Activated naive CD4-positive, alpha-beta T cell treated with anti-CD3 and anti-CD28 coated beads for 36 hours (primary cell): ENCODE results near the gene SLC13A5. TPM values are rescaled to one million over a fixed set of nuclear protein-coding genes. Genes with fewer than 3 reads are reported as not detected.

Experiments used
- CTCF ChIA-PET: fragments of 350-600 bp; sonication (Branson Sonifier 250); formaldehyde crosslinking; loops from one replicate; lab custom pipeline; 2021; ENCODE audit warnings: antibody characterized with exemption; lab: Charles Lee
- DNase-seq: peaks from one replicate; pipeline ENCODE4 v3.0.0-alpha.2; 2020
- H3K27ac Mint-ChIP-seq: one replicate; pipeline ENCODE4 v1.8.0; 2021; ENCODE audit warnings: mild to moderate bottlenecking, mixed read lengths
- H3K27me3 Mint-ChIP-seq: one replicate; pipeline ENCODE4 v1.8.0; 2021; ENCODE audit warnings: low read depth, mixed read lengths
- H3K36me3 Mint-ChIP-seq: one replicate; pipeline ENCODE4 v1.8.0; 2021; ENCODE audit warnings: low read depth, mixed read lengths
- H3K4me1 Mint-ChIP-seq: one replicate; pipeline ENCODE4 v1.8.0; 2021; ENCODE audit warnings: low read depth, mixed read lengths
- H3K4me3 Mint-ChIP-seq: one replicate; pipeline ENCODE4 v1.8.0; 2021; ENCODE audit warnings: mild to moderate bottlenecking, moderate library complexity, mixed read lengths
- H3K9me3 Mint-ChIP-seq: one replicate; pipeline ENCODE4 v1.8.0; 2021; ENCODE audit warnings: mixed read lengths
- intact Hi-C: fragments of 100-400 bp; cut with micrococcal nuclease; formaldehyde crosslinking; loops from one replicate; pipeline ENCODE4 v1.15.1; 2023
- total RNA-seq, 2 experiments: library from RNA; stranded (reverse); gene quantifications; one replicate each; pipeline ENCODE4 v1.2.3, GENCODE V29; 2021

Gene SLC13A5
- total RNA-seq, 2 experiments from 2014 or later: not detected

DNA sequence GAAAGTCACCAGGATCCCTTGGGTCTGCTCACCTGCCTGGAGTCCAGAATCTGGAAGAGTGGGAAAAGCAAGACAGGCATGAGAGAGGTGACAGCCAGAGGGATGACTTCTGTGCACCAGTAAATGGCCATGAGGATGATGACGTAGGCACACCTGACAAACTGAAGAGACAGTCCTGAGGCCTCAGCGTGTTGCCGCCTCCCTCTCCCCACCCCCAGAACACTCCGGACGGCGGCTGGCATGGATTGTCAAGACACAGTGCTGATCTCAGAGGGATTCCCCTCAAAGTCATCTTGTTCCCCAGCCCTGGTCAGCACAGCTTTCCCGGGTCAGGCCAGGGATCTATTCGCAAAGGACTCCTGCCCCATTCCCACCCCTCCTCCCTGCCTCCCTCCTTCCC lies 6.2 kb downstream of the SLC13A5 start:
- H3K9me3 Mint-ChIP-seq: no peaks in the 10 kb centered on the region
- intact Hi-C loops: no loop called here
- H3K27ac Mint-ChIP-seq: no peak overlapping the region
- CTCF ChIA-PET: no interaction called here
- H3K36me3 Mint-ChIP-seq: no peaks in the 10 kb centered on the region
- peaks cover 12% of the 10 kb centered on the region for H3K27me3 Mint-ChIP-seq
- H3K4me3 Mint-ChIP-seq: no peak overlapping the region
- DNase-seq: no peak
- H3K4me1 Mint-ChIP-seq: peaks cover 2% of the 10 kb centered on the region

DNA sequence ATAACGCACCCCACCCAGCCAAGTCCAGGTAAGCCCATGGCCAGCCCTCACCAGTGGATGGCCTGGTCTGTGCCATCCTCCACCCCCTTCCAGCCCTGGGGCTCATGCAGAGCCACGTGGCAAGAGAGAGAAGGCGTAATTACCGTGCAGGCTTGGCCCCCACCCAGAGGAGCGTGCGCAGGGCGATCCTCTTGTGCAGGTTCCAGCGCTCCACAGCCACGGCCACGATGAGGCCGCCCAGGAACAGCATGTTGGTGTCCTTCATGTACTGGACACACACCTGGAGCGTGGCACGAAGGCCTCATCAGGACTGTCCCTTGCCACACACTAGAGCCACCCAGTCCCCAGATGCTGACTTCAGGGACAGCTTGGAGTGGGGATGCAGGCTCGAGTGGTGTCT lies 6.7 kb downstream of the SLC13A5 start:
- no peak for DNase-seq
- Mint-ChIP-seq H3K9me3 (no peaks in the 10 kb centered on the region), H3K4me1 (peaks cover 4% of the 10 kb centered on the region), H3K4me3 (no peak overlapping the region), H3K27me3 (peaks cover 9% of the 10 kb centered on the region), H3K27ac (no peak overlapping the region), H3K36me3 (no peaks in the 10 kb centered on the region)
- intact Hi-C loops: no loop called here
- CTCF ChIA-PET: no interaction called here

DNA sequence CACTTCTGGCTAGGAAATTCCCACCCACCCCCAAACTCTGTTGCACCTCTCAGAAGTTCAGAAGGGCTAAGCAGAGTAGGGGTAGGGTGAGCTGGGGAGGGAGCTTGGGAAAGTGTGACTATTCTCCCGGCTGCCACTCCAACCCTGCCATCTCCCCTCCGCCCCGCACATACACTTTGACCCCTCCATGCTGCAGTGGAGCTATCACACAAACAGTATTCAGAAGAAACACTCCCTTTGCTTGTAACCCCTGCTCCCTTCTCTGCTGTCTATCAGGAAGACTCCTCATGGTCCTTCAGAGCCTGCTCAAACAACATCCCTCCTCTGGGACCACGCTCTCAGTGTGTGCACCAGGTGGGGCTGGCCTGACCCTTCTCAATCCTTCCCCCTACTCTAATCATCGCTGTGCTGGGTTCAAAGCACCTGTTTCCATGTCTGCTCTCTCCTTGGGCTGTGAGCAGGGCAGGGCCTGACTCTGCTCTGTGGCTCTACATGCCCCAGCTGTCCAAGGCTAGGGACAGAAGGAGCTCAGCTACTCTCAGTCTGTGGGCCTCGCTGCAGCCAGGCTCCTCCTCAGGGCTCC lies 8.6 kb downstream of the SLC13A5 start:
- intact Hi-C loops: no loop called here
- CTCF ChIA-PET: interaction anchor here (0.5 kb wide), 1 partner anchor 122 kb away, joined by 3 read pairs; no protein-coding TSS in a partner anchor
- H3K4me3 Mint-ChIP-seq: no peak overlapping the region

GRCh38 chr17:6703751-6704150 lies 9.4 kb downstream of the SLC13A5 start:
- no peak for DNase-seq
- peaks cover 4% of the 10 kb centered on the region for H3K4me1 Mint-ChIP-seq
- no peaks in the 10 kb centered on the region for H3K27me3 Mint-ChIP-seq
- no peak overlapping the region for H3K27ac Mint-ChIP-seq
- H3K4me3 Mint-ChIP-seq: no peak overlapping the region
- intact Hi-C loops: no loop called here
- CTCF ChIA-PET: interaction anchor here (0.5 kb wide), 1 partner anchor 123 kb away, joined by 3 read pairs; no protein-coding TSS in a partner anchor
- H3K9me3 Mint-ChIP-seq: no peaks in the 10 kb centered on the region
- no peaks in the 10 kb centered on the region for H3K36me3 Mint-ChIP-seq

More for the DNA sequence above, 8.6 kb downstream of the SLC13A5 start:
- no peaks in the 10 kb centered on the region for H3K9me3 Mint-ChIP-seq
- H3K4me1 Mint-ChIP-seq: peaks cover 4% of the 10 kb centered on the region
- DNase-seq: no peak
- H3K36me3 Mint-ChIP-seq: no peaks in the 10 kb centered on the region
- H3K27me3 Mint-ChIP-seq: peaks cover 2% of the 10 kb centered on the region
- no peak overlapping the region for H3K27ac Mint-ChIP-seq

DNA sequence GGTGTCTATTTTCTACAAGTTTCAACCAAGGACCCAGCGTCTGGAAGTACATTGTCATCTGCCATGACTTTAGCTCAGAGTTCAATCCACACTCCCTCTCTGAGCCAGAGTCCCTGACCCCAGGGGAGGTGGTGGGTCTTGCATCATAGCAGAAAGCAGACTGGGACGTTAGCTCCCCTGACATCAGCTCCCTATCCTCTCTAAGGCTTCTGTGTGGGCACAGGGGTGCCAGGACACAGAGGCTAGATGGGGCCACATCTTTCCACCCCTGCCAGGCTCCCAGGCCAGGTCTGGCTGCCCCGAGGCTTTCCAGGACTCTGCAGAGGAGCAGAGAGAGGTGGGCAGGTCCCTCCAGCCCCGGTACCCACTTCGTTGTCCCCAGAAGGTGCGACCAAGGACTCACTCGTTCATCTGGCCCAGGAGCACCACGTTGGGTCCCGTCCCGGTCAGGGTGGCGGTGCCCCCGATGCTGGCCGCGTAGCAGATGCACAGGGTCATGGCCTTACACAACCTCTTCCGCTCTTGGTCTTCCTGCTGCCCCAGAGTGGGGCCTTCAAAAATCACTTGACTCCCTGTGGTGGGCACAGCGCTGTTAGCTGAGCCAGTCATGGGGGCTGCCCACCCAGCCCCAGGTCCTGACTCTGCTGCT lies 10.5 kb downstream of the SLC13A5 start:
- Mint-ChIP-seq H3K27me3 (no peaks in the 10 kb centered on the region), H3K36me3 (no peaks in the 10 kb centered on the region), H3K4me3 (no peak overlapping the region), H3K9me3 (no peaks in the 10 kb centered on the region), H3K27ac (no peak overlapping the region), H3K4me1 (peaks cover 4% of the 10 kb centered on the region)
- intact Hi-C loops: no loop called here
- CTCF ChIA-PET: interaction anchor here (1.1 kb wide), 1 partner anchor 37 kb away, joined by 4 read pairs; no protein-coding TSS in a partner anchor
- no peak for DNase-seq

DNA sequence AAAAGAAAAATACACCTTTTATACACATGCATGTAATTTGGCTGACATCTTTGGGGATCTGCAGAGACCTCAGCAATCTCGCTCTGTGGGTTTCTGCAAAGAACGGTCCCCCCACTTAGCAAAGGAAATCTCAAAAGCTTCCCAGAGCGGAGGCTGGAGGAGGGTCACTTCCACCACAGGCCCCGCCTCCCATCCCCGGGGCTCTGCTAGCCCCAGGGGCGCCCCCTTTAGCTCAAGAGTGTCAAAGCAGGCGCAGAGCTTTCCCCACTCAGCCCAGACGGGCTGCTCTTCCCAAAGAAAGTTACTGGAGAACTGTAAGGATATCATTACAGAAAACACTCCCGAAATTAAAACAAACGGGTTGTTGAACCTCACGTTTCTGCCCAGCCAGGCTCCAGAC lies 11.4 kb downstream of the SLC13A5 start:
- Mint-ChIP-seq H3K4me1 (peaks cover 4% of the 10 kb centered on the region), H3K27me3 (no peaks in the 10 kb centered on the region)
- CTCF ChIA-PET: interaction anchor here (0.7 to 1.2 kb wide), 3 partner anchors 36 to 202 kb away, joined by 3 to 4 read pairs (median 3); no protein-coding TSS in a partner anchor

DNA sequence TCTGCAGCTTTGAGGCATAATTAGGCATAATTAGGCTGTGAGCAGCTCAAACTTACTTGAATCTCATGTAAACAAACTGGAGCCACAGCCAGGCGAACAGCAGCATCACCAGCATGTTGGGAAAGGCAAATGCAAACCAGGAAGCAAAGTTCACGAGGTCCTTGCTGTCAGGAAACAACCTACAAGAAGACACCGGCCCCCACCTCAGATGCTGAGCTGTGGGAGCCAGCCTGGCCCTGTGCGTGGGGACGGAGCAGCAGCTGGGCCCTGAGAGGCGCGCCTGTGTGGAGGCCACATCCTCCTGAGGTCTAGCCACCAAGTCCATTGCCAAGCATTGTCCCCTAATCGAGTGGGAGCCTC lies 12.2 kb downstream of the SLC13A5 start:
- DNase-seq: no peak
- CTCF ChIA-PET: interaction anchor here (0.7 to 1.2 kb wide), 2 partner anchors 39 to 203 kb away, joined by 3 read pairs; no protein-coding TSS in a partner anchor
- Mint-ChIP-seq H3K4me3 (no peak overlapping the region), H3K9me3 (no peaks in the 10 kb centered on the region), H3K27ac (no peak overlapping the region), H3K36me3 (no peaks in the 10 kb centered on the region), H3K4me1 (peaks cover 4% of the 10 kb centered on the region), H3K27me3 (no peaks in the 10 kb centered on the region)
- intact Hi-C loops: no loop called here

More for the DNA sequence above, 11.4 kb downstream of the SLC13A5 start:
- peak; percentile 55 for DNase-seq
- no peaks in the 10 kb centered on the region for H3K36me3 Mint-ChIP-seq
- no peak overlapping the region for H3K27ac Mint-ChIP-seq
- H3K9me3 Mint-ChIP-seq: no peaks in the 10 kb centered on the region
- intact Hi-C loops: no loop called here
- H3K4me3 Mint-ChIP-seq: no peak overlapping the region

DNA sequence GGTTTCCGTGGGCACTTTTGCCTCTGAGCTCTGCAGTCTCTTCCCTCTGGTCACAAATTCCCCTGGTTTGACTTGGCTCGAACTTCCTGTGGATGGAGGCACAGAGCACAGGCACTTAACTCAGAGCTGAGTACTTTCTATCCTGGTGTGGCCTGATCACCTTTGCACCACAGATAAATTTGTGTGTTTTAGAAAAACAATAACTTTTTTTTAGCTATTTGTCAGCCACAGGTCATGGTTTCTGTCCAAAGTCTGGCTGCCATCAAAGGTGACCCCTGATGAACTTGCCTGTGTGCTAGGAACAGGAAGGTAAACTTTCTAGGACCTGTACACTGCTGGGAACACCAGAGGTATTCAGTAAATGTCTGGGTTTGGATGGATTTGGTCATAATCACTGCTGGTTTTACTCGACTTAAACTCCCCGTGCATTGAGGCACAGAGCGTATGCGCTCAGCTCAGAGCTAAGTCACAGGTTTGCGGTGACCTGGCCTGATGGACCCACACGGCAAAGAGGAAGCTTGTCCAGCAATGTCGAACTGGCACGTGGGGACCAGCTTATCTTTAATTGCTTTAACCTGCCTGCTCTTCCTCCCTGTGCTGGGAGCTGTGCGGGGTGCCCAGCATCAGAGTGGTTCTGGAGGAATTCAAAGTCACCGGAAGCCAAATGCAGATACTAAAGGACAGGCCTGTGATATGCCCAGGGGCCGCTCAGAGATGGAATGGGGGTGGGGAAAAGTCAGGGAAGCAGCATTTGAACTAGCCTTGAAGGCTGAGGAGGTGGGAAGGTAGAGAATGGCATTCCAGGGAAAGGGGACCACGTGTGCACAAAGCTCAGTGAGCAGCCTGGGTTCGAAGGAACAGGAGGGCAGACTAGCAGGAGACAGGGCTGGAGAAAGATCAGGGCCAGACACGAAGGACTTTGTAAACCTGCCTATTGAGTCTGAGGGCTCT lies 12.9 kb downstream of the SLC13A5 start:
- H3K27me3 Mint-ChIP-seq: no peaks in the 10 kb centered on the region
- intact Hi-C loops: no loop called here
- CTCF ChIA-PET: no interaction called here
- no peaks in the 10 kb centered on the region for H3K36me3 Mint-ChIP-seq
- peaks cover 4% of the 10 kb centered on the region for H3K4me1 Mint-ChIP-seq
- H3K4me3 Mint-ChIP-seq: no peak overlapping the region
- H3K9me3 Mint-ChIP-seq: no peaks in the 10 kb centered on the region
- H3K27ac Mint-ChIP-seq: no peak overlapping the region
- no peak for DNase-seq

DNA sequence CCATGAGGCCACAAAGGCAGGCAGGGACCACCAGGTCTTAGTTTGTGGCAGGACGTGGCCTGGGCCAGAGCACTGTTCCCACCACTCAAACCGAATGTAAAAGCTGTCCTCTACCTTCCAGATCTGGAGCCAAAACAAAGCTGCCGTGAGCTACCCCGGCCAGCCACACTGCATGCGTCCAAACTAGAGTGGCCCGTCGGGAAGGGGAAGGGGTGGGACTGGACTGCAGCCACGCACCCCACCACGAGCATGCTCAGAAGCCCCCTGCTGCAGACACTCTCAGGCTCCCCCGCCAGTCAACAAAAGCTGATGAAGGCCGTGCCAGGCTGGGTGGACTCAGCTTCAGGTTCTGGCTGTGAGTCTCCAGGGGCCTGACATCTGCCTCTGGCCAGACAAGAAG lies 15.2 kb downstream of the SLC13A5 start:
- H3K4me1 Mint-ChIP-seq: peaks cover 4% of the 10 kb centered on the region
- CTCF ChIA-PET: interaction anchor here (1.1 kb wide), 1 partner anchor 36 kb away, joined by 3 read pairs; no protein-coding TSS in a partner anchor
- intact Hi-C loops: no loop called here
- H3K27ac Mint-ChIP-seq: no peak overlapping the region
- no peaks in the 10 kb centered on the region for H3K27me3 Mint-ChIP-seq
- H3K4me3 Mint-ChIP-seq: no peak overlapping the region
- H3K36me3 Mint-ChIP-seq: no peaks in the 10 kb centered on the region
- DNase-seq: no peak
- no peaks in the 10 kb centered on the region for H3K9me3 Mint-ChIP-seq

GRCh38 chr17:6696906-6697305 lies 16.3 kb downstream of the SLC13A5 start:
- DNase-seq: no peak
- Mint-ChIP-seq H3K4me1 (peaks cover 1% of the 10 kb centered on the region), H3K36me3 (no peaks in the 10 kb centered on the region), H3K27ac (no peak overlapping the region), H3K9me3 (no peaks in the 10 kb centered on the region), H3K27me3 (peaks cover 5% of the 10 kb centered on the region), H3K4me3 (no peak overlapping the region)
- intact Hi-C loops: no loop called here
- CTCF ChIA-PET: no interaction called here

DNA sequence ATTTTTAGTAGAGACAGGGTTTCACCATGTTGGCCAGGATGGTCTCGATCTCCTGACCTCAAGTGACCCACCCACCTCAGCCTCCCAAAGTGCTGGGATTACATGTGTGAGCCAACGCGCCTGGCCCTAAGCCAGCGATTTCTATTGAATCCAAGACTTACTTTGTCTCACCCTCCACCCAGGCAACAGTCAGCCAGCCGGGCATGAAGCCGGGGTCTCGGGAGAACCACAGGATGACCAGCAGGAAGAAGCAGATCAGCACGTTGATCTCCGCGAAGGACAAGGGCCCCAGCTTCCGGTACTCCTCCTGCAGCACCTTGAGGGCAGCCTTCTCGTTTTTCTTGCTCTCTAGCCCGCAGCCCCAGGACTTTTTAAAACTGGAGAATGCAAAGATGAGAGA lies 17.6 kb downstream of the SLC13A5 start:
- Mint-ChIP-seq H3K36me3 (no peaks in the 10 kb centered on the region), H3K4me3 (no peak overlapping the region), H3K27me3 (peaks cover 10% of the 10 kb centered on the region), H3K9me3 (no peaks in the 10 kb centered on the region), H3K27ac (no peak overlapping the region), H3K4me1 (no peaks in the 10 kb centered on the region)
- CTCF ChIA-PET: no interaction called here
- intact Hi-C loops: no loop called here
- DNase-seq: no peak

DNA sequence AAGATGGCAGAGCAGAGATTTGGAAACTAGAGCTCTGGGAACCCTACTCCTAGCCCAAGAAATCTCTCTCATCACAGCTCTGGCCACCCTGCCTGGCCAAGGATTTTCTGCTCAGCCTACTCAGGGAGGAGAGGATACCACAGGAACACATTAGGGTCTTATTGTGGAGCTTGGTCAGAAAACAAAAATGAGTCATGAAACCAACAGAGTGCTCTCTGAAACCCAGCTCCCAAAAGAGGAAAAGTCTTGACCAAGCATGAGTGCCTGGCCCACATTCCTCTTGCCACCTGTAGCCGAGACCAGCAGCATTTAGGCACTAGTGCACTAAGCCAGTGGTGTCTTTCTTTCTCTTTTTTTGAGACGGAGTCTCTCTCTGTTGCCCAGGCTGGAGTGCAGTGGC lies 18.1 kb downstream of the SLC13A5 start:
- Mint-ChIP-seq H3K36me3 (no peaks in the 10 kb centered on the region), H3K4me1 (no peaks in the 10 kb centered on the region), H3K27me3 (peaks cover 12% of the 10 kb centered on the region), H3K27ac (no peak overlapping the region), H3K4me3 (no peak overlapping the region), H3K9me3 (no peaks in the 10 kb centered on the region)
- CTCF ChIA-PET: no interaction called here
- intact Hi-C loops: no loop called here
- DNase-seq: no peak
